NCI-H2171 treated with DMSO at 0.1 percent for 48 hours (cell line): Measurements from ENCODE around the gene TXNIP.

Experiments
- DNase-seq: peaks from one replicate; lab custom pipeline; 2025; lab: John Stamatoyannopoulos, UW

The TXNIP gene

DNA sequence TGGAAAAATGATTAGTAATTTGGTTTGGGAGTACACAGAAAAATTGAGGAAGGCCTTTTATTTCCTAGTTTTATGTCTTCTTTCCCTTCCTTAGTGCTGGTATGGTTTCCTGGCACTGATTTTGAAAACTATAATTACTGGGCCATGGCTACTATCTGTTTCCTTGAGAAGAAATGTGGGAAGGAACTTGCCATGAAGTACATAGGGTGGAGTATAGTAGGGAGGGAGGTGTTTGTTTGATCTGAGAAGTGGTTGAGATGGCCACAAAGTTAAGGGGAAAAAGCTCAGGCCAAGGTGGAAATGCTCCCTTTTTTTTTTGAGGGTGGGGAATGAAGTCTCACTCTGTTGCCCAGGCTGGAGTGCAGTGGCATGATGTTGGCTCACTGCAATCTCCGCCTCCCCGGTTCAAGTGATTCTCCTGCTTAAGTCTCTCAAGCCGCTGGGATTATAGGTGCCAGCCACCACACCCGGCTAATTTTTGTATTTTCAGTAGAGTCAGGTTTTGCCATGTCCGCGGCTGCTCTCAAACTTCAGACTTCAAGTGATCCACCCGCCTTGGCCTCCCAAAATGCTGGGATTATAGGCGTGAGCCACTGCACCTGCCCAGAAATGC is 13.9 kb upstream of the TXNIP start:
- DNase-seq, result no peak

DNA sequence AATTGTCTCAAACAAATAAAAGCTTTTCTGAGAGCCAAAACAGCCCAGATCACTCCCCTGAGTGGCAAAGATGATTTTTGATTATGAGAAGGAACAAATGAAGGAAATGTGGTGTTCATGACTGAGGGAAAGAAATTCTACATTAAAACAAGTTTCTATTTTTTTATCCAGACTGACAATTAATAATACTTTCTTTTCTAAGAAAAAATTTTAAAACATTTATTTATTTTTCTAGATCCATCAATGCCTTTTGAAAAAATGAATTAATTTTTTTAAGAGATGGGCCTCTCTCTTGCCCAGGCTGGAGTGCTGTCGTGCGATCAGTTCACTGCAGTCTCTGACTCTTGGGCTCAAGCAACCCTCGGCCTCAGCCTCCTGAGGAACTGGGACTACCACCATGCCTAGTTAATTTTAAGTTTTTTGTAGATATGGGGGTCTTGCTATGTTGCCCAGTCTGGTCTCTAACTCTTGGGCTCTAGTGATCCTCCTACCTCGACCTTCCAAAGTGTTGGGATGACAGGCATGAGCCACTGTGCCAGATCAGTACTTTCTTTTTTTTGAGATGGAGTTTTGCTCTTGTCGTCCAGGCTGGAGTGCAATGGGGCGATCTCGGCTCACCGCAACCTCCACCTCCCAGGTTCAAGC is 11.2 kb upstream of the TXNIP start:
- no peak for DNase-seq

DNA sequence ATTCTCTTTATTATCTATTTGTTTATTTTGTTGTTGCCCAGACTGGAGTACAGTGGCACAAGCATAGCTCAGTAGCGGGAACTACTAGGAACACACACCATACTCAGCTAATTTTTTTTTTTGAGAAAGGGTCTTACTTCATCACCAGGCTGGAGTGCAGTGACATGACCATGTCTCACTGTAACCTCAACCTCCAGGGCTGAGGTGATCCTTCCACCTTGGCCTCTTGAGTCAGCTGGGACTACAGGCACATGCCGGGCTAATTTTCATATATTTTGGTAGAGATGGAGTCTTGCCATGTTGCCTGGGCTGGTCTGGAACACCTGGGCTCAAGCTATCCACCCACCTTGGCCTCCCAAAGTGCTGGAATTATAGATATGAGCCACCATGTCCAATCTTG is 5.3 kb upstream of the TXNIP start:
- DNase-seq, result no peak

DNA sequence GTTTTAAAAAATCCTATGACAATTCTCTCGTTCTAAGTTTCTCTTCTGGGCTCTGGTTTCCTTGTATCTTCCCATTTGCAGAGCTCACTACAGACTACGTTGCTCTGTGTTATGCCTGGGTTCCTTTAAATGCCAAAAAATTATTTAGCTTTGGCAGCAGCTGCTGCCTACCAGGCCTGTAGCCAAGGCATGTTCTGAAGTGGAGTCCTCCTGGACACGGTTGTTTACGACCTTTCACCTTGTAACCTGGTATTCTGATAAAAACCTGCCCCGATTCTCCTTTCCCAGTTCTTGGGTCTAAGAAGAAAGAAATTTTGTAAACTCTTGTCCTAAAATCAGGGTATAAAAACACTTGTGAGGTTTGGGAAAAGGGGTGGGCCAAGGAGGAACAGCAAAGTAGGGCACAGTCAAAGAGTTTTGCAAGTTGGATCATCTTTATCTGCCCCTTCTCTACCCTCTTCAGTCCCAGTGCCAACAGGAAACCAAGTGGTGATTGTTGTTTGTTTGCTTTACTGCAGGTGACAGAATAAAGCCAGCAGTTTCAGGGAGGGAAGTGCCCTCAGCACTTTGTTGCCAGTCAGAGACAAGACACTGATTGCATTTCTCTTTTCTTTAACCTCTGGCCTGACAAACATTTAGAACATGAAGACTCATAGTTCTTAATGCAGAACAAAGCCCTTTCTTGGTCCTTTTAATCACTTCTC is 3.1 kb upstream of the TXNIP start:
- peak; percentile 41 for DNase-seq

DNA sequence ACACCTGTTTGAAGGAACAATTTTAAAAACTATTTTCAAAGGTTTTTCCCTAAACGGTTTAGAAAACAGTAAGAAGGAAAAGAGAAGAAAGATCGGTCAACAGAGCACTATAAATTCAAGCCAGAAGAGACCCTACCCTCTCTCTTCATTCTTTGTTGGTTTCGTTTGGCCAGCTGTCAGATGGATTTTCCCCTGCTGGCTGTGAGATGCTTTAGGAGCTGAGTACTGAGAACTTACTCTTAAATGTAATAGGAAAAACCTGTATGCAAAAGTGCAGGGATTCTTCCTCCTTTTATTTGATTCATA is 1.3 kb upstream of the TXNIP start:
- peak; percentile 52 for DNase-seq

DNA sequence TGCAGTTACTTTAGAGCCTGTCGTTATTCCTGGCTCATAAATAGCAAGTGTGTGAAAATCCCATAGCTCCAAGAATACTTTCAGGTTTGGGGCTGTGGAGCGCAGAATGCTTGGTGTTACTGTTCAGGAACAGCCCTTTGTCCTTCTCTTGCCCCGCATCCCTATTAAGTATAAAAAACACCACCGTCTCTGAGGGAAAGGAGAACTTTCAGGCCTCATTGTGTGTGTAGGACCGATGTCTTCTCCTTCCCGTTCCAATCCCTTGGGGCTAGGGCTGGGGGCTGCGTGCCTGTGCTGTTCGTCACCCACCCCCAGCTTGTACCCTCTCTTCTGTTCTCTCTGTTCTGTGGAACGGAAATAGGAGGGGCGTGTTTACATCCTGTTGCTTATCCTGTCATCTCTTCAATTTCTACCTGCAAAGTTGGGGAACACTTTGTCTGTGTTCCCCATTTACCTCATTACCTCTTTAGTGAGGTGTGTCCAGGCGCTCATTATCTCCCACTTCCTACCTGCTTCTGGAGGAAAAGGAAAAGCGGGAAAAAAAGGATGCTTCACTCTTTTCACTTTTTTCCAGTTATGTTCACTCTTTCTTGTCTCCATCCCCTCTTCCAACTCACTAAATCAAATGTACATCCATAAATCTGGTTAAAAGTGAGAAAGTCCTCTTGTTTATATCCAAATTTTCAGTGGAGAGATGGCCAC is 788 bp upstream of the TXNIP start:
- peak; percentile 67 for DNase-seq

DNA sequence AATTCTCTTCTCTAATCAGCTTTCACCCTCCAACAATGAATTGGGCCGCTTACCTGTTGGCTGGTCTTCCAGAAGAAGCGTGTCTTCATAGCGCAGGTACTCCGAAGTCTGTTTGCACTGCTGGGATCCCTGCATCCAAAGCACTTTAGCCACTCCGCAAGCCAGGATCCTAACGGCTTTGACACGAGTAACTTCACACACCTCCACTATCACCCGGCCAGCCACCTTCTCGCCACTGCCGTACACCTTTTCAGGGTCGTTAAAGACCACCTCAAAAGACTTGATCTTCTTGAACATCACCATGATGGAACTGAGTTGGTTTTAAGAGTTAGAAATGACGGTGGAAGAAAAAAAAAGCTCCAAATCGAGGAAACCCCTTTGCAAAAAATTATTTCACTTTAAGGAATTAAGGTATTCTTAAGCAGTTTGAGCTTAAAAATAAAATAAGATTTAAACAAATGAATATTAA is 381 bp downstream of the TXNIP start:
- no peak for DNase-seq

DNA sequence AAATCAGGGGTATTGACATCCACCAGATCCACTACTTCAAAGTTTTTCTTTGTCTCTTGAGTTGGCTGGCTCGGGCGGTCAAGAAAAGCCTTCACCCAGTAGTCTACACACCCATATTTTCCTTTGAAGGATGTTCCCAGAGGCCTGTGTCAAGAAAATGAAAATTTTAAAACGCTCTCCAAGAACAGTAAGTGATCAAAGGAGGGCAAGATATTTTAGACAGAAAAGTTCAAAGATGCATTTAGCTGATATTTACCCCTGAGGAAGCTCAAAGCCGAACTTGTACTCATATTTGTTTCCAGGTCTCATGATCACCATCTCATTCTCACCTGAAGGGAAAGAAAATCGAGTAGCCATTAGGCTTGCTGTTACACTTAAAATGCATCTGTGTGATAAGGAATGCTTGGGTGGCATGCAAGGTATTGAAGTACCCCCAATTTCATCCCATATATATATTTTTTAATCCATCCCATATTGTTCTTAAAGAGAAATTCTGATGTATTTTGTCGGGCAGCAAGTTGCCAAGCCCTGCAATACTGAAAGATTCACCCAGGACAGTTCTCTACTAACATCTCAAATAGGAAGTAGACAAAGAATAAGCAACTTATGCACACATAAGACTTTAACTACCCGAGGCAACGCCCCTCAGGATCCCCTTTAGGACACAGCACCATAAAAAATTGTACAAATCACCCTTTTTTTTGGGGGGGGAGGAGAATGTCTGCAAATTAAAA is 1.1 kb downstream of the TXNIP start:
- DNase-seq, result no peak

DNA sequence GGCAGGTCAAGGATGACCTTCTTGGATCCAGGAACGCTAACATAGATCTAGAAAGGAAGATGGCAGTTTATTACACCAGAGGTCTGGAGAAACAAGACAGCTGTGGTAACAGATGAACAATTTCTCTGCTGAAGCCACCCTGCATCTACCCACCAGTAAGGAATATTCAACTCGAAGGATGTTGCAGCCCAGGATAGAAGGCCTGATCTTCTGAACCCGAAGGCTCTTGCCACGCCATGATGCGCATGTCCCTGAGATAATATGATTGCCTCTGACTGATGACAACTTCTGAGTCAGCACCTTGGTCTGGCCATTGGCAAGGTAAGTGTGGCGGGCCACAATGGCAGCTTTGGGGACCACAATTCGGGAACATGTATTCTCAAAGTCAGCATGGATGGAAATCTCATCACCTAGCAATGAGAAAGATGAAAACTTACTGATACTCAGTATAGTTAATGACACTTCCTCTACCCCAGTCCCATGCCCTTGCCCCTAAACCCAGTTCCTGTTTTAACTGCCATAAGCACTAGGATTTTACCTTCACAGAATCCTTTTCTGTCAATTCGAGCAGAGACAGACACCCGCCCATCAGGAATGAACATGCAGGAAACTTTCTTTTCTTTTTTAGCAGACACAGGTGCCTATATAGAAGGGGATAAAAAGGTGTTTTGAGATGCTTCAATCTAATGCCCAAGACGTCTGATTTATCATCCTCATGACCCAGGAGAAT is 1.8 kb downstream of the TXNIP start:
- DNase-seq, result no peak

DNA sequence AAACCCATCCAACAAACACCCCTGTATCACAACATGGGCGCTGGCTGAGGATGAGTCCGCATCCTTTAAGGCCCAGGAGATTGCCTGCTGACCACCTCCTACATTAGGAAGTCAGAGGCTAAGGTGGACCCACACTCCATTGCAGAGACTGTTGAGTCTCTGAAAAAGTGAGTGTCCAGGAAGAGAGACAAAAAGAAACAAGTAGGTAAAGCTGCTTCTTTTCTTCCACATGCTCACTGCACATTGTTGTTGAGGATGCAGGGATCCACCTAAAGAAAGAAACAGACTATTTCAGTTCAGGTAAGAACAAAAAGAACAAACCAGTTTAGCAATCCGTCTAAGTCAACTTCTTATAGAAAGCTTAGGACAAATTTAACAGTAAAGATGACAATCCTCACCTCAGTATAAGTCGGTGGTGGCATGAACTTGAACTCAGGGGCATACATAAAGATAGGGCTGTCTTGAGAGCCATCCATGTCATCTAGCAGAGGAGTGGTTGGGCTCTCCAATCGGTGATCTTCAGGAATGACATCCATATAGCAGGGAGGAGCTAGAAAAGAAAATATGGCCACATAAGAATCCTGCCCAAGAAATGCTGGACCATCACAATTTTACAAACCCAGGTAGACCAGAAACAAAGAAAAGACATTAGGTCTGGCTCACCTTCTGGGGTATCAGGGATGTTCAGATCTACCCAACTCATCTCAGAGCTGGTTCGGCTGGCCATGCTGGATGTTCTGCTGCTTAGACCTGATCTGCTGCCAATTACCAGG is 2.6 kb downstream of the TXNIP start:
- DNase-seq, result no peak

DNA sequence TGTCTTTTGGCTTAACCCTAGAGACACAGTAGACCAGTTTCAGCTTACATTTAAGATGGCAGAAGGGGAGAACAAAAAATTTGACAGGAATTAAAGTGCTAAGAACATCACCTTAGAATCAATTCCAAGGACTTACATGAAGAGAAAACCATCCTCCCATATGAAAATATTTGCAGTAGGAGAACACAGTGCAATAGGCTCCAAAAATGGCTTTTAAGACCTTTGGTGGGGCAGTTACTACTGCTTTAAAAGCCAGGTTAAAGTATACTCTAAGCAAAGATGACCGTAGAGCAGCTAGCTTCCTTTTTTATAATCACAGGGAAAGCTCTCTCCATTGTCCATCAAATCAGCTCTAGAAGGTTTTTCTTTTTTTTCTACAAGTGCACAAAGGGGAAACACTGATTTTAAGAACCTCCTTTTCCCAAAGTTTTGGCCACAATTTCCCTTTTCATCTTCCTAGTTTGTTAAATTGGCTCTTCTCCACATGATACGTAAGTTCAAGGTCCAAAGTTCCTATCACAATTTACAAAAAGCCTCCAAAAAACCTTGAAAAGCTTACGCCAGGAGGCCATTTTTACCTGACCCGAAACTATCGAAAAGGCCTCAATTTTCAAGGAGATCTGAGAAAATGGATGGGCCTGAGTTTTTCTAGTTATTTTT is 3.3 kb downstream of the TXNIP start:
- DNase-seq, result no peak

DNA sequence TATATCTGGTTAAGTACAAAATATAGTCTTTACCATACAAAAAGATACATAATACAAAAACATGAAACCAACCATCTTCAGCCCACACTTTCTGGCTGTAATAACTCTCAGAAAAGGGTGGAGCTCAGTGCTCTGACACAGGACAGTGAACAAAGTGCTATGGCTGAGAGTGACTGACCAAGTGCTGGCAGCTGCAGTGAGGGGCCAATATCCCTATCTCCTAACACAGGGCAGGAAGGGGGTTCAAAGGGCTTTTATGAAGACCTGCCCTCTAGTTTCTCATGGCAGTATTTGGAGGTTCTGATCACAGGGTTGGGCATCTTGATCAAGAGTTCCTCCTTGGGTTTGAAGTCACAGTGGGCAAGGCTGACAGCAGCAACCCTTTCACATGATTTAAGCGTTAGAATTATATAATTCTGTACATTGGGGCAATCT is 3.9 kb downstream of the TXNIP start:
- no peak for DNase-seq

DNA sequence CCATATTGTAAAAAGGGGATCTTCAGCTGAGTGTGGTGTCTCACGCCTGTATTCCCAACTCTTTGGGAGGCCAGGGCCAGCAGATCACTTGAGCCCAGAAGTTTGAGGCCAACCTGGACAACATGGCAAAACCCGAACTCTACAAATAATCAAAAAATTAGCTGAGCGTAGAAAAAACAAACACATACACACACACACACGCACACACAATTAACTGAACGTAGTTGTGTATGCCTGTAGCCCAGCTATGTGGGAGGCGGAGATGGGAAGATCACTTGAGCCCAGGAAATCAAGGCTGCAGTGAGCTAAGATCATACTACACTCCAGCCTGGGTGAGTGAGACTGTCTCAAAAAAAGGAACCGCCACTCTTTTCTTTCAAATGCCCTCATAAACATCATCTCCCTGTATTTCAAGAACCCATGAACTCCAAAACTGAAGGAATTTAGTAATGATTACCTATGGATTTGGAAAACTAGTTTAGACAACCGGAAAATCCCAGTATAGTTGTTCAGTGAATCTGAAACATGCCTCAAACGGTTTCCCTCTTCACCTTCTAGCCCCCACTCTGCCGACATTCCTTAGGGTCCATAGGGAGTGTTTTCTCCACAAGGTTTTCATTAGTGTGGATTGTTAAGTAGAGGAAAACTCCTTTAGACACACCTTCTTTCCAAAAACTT is 4.5 kb downstream of the TXNIP start:
- no peak for DNase-seq

DNA sequence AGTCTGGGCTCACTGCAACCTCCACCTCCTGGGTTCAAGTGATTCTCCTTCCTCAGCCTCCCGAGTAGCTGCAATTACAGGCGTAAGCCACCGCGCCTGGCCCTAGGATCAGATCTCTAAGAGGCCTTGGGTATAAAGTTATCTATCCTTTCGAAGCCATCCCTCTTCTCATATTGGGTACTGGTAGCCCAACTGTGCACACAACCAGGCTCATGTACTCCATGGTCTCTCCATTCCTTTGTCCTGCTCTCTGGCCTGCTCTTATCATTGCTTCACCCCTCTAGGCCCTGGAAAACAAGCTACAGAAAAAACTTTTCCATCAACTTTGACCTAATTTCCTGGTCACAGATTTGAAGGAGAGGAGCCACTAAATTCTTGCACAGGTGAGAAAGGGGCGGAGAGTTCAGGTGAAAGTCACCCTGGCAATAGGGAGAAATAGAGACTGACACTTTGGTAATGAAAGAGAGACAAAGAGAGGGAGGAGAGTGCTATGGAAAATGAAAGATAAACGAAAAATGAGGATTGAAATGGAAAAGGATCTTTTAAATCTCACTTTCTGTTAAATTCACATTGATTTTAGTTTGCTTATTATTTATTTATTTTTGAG is 6.0 kb downstream of the TXNIP start:
- peak; percentile 41 for DNase-seq

DNA sequence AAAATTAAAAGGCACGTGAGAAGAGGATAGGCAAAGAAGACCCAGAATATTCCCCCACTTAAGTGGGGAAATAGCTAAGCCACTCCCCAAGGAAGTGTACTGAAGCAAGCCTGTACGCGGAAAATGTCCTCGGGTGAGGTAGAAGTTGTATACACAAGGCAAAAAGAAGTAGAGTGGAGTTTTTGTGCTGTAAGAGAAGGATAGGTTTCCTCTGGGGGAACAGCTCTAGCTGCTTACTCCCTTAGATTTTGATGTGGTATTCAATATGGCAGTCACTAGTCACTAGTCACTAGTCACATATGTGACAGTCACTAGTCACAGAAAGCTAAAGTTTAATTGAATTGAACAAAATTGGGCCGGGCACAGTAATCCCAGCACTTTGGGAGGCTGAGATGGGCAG is 7.6 kb downstream of the TXNIP start:
- no peak for DNase-seq

DNA sequence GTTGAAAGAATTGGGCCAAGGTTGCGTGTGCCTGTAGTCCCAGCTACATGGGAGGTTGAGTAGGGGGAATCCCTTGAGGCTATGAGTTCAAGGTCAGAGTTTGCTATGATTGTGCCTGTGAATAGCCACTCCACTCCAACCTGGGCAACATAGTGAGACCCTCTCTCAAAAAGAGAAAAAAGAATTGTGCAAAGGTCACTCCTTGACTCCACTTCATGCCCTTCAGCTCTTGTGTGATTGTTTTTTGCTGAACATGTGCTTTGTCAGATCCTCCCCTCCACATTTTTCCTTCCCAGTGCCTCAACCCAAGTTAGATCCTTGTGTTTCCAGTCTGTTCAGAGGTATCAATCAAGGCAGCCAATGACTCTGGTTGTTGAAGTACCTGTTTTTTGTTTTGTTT is 8.5 kb downstream of the TXNIP start:
- no peak for DNase-seq

DNA sequence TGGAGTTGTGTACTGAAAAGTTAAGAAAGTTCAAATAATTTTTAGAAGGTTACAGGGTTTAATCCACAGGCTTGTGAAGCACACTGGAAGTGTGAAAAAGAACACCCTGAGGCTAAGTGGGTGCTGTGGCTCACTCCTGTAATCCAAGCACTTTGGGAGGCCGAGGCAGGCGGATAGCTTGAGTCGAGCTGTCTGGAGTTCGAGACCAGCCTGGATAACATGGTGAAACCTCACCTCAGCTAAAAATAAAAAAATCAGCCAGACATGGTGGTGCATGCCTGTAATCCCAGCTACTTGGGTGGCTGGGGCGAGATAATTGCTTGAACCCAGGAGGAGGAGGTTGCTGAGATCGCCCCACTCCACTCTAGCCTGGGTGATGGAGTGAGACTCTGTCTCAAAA is 9.8 kb downstream of the TXNIP start:
- DNase-seq, result no peak

DNA sequence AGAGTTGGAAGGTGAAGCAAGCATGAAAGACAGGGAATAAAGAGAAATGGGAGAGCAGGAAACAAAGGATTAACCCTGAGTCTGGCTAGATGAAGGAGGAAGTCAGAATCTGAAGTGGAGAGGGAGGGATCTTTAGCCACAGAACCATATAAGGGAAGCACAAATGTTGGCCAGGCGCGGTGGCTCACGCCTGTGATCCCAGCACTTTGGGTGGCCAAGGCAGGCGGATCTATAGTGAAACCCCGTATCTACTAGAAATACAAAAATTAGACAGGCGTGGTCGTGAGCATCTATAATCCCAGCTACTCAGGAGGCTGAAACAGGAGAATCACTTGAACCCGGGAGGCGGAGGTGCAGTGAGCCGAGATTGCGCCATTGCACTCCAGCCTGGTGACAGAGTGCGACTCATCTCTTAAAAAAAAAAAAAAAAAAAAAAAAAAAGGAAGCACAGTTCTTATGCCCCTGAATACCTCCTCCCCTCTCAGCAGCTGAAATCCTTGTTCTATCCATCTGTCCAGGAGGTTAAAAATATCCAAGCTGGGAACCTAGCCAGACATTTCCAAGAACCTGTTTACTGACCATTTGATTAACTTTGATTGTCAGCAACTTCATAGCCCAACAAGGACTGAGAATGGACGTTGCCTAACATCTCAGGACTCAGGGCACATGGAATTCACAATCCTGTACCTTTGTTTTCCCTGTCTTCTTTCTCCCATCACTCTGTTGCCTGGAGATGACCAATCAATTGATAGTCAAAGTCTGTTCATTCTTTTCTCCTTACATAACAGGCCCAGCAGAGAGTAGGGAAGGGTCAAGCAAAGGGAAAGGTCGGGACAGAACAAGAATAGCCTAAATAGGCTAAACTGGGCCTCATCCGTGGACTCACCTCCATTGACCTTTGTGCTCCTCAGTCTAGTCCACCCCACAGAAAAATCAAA is 10.6 kb downstream of the TXNIP start:
- peak; percentile 79 for DNase-seq
